Measurements from ENCODE around the gene HNRNPA0.

Gene HNRNPA0

DNA sequence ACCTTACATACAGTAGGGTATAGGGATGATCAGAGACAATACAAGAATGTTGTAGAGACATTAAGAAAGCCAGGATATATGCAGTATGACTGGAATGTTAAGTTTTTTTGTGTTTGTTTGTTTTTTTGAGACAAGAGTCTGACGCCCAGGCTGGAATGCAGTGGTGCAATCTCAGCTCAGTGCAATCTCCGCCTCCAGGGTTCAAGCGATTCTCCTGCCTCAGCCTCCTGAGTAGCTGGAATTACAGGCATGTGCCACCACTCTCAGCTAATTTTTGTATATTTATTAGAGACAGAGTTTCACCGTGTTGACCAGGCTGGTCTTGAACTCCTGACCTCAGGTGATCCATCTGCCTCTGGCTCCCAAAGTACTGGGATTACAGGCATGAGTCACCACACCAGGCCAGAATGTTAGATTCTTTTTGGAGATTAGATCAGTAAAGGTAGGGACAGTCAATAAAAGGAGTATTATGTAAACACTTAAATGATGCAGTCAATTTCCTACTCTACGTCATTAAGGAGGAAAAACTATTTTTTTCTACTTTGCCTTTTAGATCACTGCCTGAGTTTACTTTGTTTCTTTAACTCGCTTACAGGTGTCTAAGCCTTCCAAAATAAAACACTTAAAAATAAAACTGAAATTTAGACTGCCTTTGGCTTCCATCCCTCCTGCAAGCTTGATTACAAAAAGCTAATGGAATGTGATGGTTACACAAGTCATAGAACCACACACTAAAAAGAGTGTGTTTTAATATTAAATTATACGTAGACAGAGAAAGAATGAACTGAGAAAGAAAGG lies 6.8 kb upstream of the HNRNPA0 start:
- peak overlapping the region; percentile 28; the same call in 1 of the 2 replicates for H3K27ac ChIP-seq
- no peak for TF ChIP-seq CTCF (IDR thresholded peaks at IDR 0.05)
- no peak for TF ChIP-seq ZFX (IDR thresholded peaks at IDR 0.05; ENCODE audit: borderline replicate concordance)

- H3K27ac ChIP-seq = no peak overlapping the region; the same call in 1 of the 2 replicates
- no peak for TF ChIP-seq ZFX (IDR thresholded peaks at IDR 0.05; ENCODE audit: borderline replicate concordance)
- no peak for TF ChIP-seq CTCF (IDR thresholded peaks at IDR 0.05)
Observed at GRCh38 chr5:137760294-137760693, 6.1 kb upstream of the HNRNPA0 start.

- H3K27ac ChIP-seq = no peak overlapping the region
- no peak for TF ChIP-seq ZFX (IDR thresholded peaks at IDR 0.05; ENCODE audit: borderline replicate concordance)
- no peak for TF ChIP-seq CTCF (IDR thresholded peaks at IDR 0.05)
Observed at GRCh38 chr5:137758715-137759306, 4.6 kb upstream of the HNRNPA0 start.

DNA sequence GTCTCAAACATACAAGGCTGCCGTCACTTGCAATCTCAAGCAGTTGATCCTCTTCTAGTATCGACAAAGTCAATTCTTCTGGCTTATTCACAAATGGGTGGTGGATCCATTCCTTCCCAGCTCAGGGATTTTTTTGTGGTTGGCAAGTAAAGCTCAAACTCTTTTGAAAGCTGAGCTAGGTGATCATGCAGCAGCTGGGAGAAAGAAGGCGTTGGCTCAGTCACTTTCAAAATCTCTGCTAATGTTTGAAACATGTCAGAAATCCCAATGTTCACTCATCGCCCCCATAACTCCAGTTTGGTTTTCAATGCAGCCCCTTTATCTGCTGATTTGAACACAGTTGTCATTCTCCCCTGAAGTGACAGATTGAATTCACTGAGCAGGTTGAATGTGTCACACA lies 4.0 kb upstream of the HNRNPA0 start:
- TF ChIP-seq CTCF (IDR thresholded peaks at IDR 0.05) = no peak
- no peak overlapping the region for H3K27ac ChIP-seq

DNA sequence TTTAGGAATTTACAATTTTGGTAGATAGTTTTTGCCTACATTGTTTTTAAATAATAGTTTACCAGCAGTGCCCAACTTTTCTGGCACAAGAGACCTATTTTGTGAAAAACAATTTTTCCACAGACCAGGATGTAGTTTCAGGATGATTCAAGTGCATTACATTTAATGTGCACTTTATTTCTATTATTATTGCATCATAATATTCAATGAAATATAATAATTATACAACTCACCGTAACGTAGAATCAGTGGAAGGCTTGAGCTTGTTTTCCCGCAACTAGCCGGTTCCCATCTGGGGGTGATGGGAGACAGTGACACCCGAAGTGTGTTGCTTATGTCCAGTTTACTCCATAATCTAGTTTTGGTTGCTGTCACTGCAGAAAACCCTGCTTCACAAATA lies 3.5 kb upstream of the HNRNPA0 start:
- no peak overlapping the region for H3K27ac ChIP-seq
- TF ChIP-seq CTCF (IDR thresholded peaks at IDR 0.05) (no peak), ZFX (IDR thresholded peaks at IDR 0.05; ENCODE audit: borderline replicate concordance) (no peak)

DNA sequence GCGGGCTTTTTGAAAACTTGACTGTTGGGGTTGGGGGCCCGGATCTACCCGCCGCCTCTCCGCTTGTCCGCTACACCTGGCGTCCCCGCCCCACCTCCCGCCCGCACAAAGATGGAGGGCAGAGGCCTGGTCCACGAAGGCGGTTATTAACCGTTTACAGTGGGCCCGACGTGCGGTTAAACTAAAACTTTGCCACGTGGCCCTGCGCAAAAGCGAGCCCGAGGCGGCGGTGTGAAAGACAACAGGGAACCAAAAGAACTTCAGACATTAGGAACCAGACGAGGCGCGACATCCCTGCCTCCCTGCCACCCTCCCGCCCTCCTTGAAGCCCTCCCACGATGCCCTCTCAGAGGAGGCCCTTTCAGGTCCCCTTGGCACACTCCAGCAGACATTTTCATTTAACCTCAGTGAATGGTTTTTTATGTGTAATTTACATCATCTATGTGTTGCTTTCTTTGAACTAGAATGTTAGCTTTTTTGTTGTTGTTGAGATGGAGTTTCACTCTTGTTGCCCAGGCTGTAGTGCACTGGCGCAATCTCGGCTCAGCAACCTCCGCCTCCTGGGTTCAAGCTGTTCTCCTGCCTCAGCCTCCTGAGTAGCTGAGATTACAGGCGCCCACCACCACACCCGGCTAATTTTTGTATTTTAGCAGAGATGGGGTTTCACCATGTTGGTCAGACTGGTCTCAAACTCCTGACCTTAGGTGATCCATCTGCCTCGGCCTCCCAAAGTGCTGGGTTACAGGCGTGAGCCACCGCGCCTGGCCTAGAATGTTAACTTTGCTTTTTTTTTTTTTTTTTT lies 999 bp upstream of the HNRNPA0 start:
- peak overlapping the region; percentile 98 for H3K27ac ChIP-seq
- TF ChIP-seq ZFX (IDR thresholded peaks at IDR 0.05; ENCODE audit: borderline replicate concordance) = no peak
- TF ChIP-seq CTCF (IDR thresholded peaks at IDR 0.05) = no peak

Measured in 22Rv1 (cell line).